Activated CD4-positive, alpha-beta T cell treated with anti-CD3 and anti-CD28 coated beads, Interleukin-2, amount 10 ng/mL, durations not matched to agents 7 days and 5 days (primary cell): ENCODE data around the gene TMC6. TPM values are rescaled to one million over a fixed set of nuclear protein-coding genes. Genes with fewer than 3 reads are reported as not detected.
"Not testable (repeated sequence)": the region's sequence is repeated elsewhere in the genome, so short reads cannot be mapped to it uniquely, and the experiment has no call there.

Experiments
- CTCF ChIA-PET: fragments of 350-600 bp; sonication (Branson Sonifier 250); formaldehyde crosslinking; loops from one replicate; lab custom pipeline; 2021; ENCODE audit warnings: antibody characterized with exemption; lab: Charles Lee
- POLR2A ChIA-PET: fragments of 350-600 bp; sonication (Branson Sonifier 250); formaldehyde crosslinking; loops from one replicate; lab custom pipeline; 2021; ENCODE audit warnings: antibody characterized with exemption; lab: Charles Lee
- DNase-seq: peaks from one replicate; pipeline ENCODE4 v3.0.0-alpha.2; 2020
- H3K27ac Mint-ChIP-seq: one replicate; pipeline ENCODE4 v1.8.0; 2021; ENCODE audit warnings: mild to moderate bottlenecking, moderate library complexity, mixed read lengths
- H3K27me3 Mint-ChIP-seq: one replicate; pipeline ENCODE4 v1.8.0; 2021; ENCODE audit warnings: mixed read lengths
- H3K36me3 Mint-ChIP-seq: one replicate; pipeline ENCODE4 v1.8.0; 2021; ENCODE audit warnings: low read depth, mixed read lengths
- H3K4me1 Mint-ChIP-seq: one replicate; pipeline ENCODE4 v1.8.0; 2021; ENCODE audit warnings: mixed read lengths
- H3K4me3 Mint-ChIP-seq: one replicate; pipeline ENCODE4 v1.8.0; 2021; ENCODE audit warnings: mild to moderate bottlenecking, moderate library complexity, mixed read lengths
- H3K9me3 Mint-ChIP-seq: one replicate; pipeline ENCODE4 v1.8.0; 2021; ENCODE audit warnings: mixed read lengths
- total RNA-seq, 2 experiments: library from RNA; stranded (reverse); gene quantifications; one replicate each; pipeline ENCODE4 v1.2.3, GENCODE V29; 2021

TMC6 gene
- total RNA-seq, 2 experiments from 2014 or later: 414 to 438 TPM

- H3K4me1 Mint-ChIP-seq: peaks cover 10% of the 10 kb centered on the region
- ChIA-PET CTCF (interaction anchor here (1.0 to 1.5 kb wide), 2 partner anchors 9 to 23 kb away, joined by 3 to 4 read pairs; no protein-coding TSS in a partner anchor), POLR2A (no interaction called here)
- no peak for DNase-seq
- H3K9me3 Mint-ChIP-seq: no peaks in the 10 kb centered on the region
- H3K36me3 Mint-ChIP-seq: peaks cover 7% of the 10 kb centered on the region
- H3K4me3 Mint-ChIP-seq: no peak overlapping the region
- no peaks in the 10 kb centered on the region for H3K27me3 Mint-ChIP-seq
- no peak overlapping the region for H3K27ac Mint-ChIP-seq
Measured at GRCh38 chr17:78147315-78147998, 18.9 kb upstream of the TMC6 start.

GRCh38 chr17:78146881-78147280 lies 18.3 kb upstream of the TMC6 start:
- Mint-ChIP-seq H3K36me3 (peaks cover 12% of the 10 kb centered on the region), H3K4me3 (no peak overlapping the region), H3K9me3 (no peaks in the 10 kb centered on the region), H3K4me1 (peaks cover 13% of the 10 kb centered on the region), H3K27ac (no peak overlapping the region), H3K27me3 (no peaks in the 10 kb centered on the region)
- ChIA-PET CTCF (interaction anchor here (1.0 kb wide), 1 partner anchor 22 kb away, joined by 4 read pairs; no protein-coding TSS in a partner anchor), POLR2A (no interaction called here)
- DNase-seq: no peak

GRCh38 chr17:78146471-78146869 lies 17.9 kb upstream of the TMC6 start:
- no peak overlapping the region for H3K27ac Mint-ChIP-seq
- POLR2A ChIA-PET: no interaction called here

GRCh38 chr17:78144736-78145641 lies 16.4 kb upstream of the TMC6 start:
- H3K36me3 Mint-ChIP-seq: peaks cover 20% of the 10 kb centered on the region
- DNase-seq: no peak
- ChIA-PET POLR2A (no interaction called here), CTCF (interaction anchor here (0.7 to 0.9 kb wide), 3 partner anchors 10 to 19 kb away, joined by 3 to 4 read pairs (median 3); no protein-coding TSS in a partner anchor)
- peak overlapping the region; percentile 57 for H3K27ac Mint-ChIP-seq
- no peaks in the 10 kb centered on the region for H3K27me3 Mint-ChIP-seq
- H3K4me3 Mint-ChIP-seq: no peak overlapping the region
- no peaks in the 10 kb centered on the region for H3K9me3 Mint-ChIP-seq
- peaks cover 25% of the 10 kb centered on the region for H3K4me1 Mint-ChIP-seq

More at GRCh38 chr17:78146471-78146869, 17.9 kb upstream of the TMC6 start:
- Mint-ChIP-seq H3K4me3 (no peak overlapping the region), H3K4me1 (peaks cover 17% of the 10 kb centered on the region), H3K36me3 (peaks cover 12% of the 10 kb centered on the region), H3K9me3 (no peaks in the 10 kb centered on the region), H3K27me3 (no peaks in the 10 kb centered on the region)
- DNase-seq: no peak
- CTCF ChIA-PET: no interaction called here

GRCh38 chr17:78144147-78144719 lies 15.7 kb upstream of the TMC6 start:
- CTCF ChIA-PET: interaction anchor here (0.7 to 0.9 kb wide), 4 partner anchors 9 to 20 kb away, joined by 3 to 4 read pairs (median 4); no protein-coding TSS in a partner anchor
- Mint-ChIP-seq H3K9me3 (no peaks in the 10 kb centered on the region), H3K36me3 (peaks cover 24% of the 10 kb centered on the region), H3K27ac (peak overlapping the region; percentile 60), H3K4me1 (peaks cover 29% of the 10 kb centered on the region), H3K4me3 (no peak overlapping the region), H3K27me3 (no peaks in the 10 kb centered on the region)
- DNase-seq: no peak
- POLR2A ChIA-PET: no interaction called here

- Mint-ChIP-seq H3K4me3 (no peak overlapping the region), H3K27me3 (no peaks in the 10 kb centered on the region), H3K4me1 (peaks cover 34% of the 10 kb centered on the region), H3K9me3 (no peaks in the 10 kb centered on the region), H3K27ac (peak overlapping the region; percentile 76), H3K36me3 (peaks cover 30% of the 10 kb centered on the region)
- ChIA-PET CTCF (interaction anchor here (0.8 kb wide), 1 partner anchor 10 kb away, joined by 4 read pairs; no protein-coding TSS in a partner anchor), POLR2A (interaction anchor here (0.6 kb wide), 1 partner anchor 274 kb away, joined by 3 read pairs; no protein-coding TSS in a partner anchor)
- DNase-seq: no peak
Measured at GRCh38 chr17:78143214-78144146, 14.9 kb upstream of the TMC6 start.

GRCh38 chr17:78142119-78142861 lies 13.7 kb upstream of the TMC6 start:
- Mint-ChIP-seq H3K27ac (peak overlapping the region; percentile 25), H3K4me3 (no peak overlapping the region)

GRCh38 chr17:78141437-78142118 lies 13.0 kb upstream of the TMC6 start:
- H3K9me3 Mint-ChIP-seq: no peaks in the 10 kb centered on the region
- peaks cover 45% of the 10 kb centered on the region for H3K4me1 Mint-ChIP-seq
- peaks cover 40% of the 10 kb centered on the region for H3K36me3 Mint-ChIP-seq
- CTCF ChIA-PET: interaction anchor here (0.6 to 15.8 kb wide), 7 partner anchors 8 to 121 kb away, joined by 3 to 89 read pairs (median 4); no protein-coding TSS in a partner anchor
- no peak overlapping the region for H3K4me3 Mint-ChIP-seq
- no peak overlapping the region for H3K27ac Mint-ChIP-seq
- H3K27me3 Mint-ChIP-seq: no peaks in the 10 kb centered on the region
- POLR2A ChIA-PET: interaction anchor here (0.8 kb wide), 1 partner anchor 28 kb away, joined by 3 read pairs; no protein-coding TSS in a partner anchor
- no peak for DNase-seq

More at GRCh38 chr17:78142119-78142861, 13.7 kb upstream of the TMC6 start:
- Mint-ChIP-seq H3K27me3 (no peaks in the 10 kb centered on the region), H3K4me1 (peaks cover 38% of the 10 kb centered on the region), H3K36me3 (peaks cover 35% of the 10 kb centered on the region), H3K9me3 (no peaks in the 10 kb centered on the region)
- ChIA-PET POLR2A (interaction anchor here (0.8 kb wide), 1 partner anchor 29 kb away, joined by 3 read pairs; no protein-coding TSS in a partner anchor), CTCF (interaction anchor here (0.6 to 15.8 kb wide), 7 partner anchors 8 to 1544 kb away, joined by 3 to 89 read pairs (median 4); no protein-coding TSS in a partner anchor)
- DNase-seq: no peak

- Mint-ChIP-seq H3K27me3 (no peaks in the 10 kb centered on the region), H3K36me3 (peaks cover 52% of the 10 kb centered on the region), H3K4me1 (peaks cover 57% of the 10 kb centered on the region), H3K4me3 (peak overlapping the region; percentile 41), H3K9me3 (no peaks in the 10 kb centered on the region), H3K27ac (peak overlapping the region; percentile 83)
- DNase-seq: peak; percentile 98
- ChIA-PET POLR2A (interaction anchor here (0.6 to 1.6 kb wide), 7 partner anchors 10 to 46 kb away, joined by 3 to 8 read pairs (median 4); partner anchors contain the start of genes AFMID, TK1 and TMC8), CTCF (interaction anchor here (0.6 to 15.8 kb wide), 8 partner anchors 10 to 152 kb away, joined by 3 to 118 read pairs (median 4); partner anchors contain the start of gene TMC8)
Measured at GRCh38 chr17:78140169-78141051, 11.9 kb upstream of the TMC6 start.

GRCh38 chr17:78139861-78140168 lies 11.3 kb upstream of the TMC6 start:
- Mint-ChIP-seq H3K36me3 (peaks cover 58% of the 10 kb centered on the region), H3K27ac (peak overlapping the region; percentile 83), H3K4me3 (peak overlapping the region; percentile 41), H3K4me1 (peaks cover 63% of the 10 kb centered on the region)
- DNase-seq, H3K9me3 Mint-ChIP-seq, H3K27me3 Mint-ChIP-seq: not testable (repeated sequence)
- CTCF ChIA-PET: interaction anchor here (1.1 to 15.8 kb wide), 4 partner anchors 9 to 37 kb away, joined by 5 to 118 read pairs (median 47); partner anchors contain the start of gene TMC8
- POLR2A ChIA-PET: interaction anchor here (0.6 to 1.6 kb wide), 5 partner anchors 10 to 47 kb away, joined by 3 to 6 read pairs (median 4); partner anchors contain the start of genes AFMID, TK1 and TMC8
